Tibial nerve (tissue), 4 donors: ENCODE measurements around the gene FETUB.

Experiments used
- CTCF ChIP-seq, 5 experiments: fragments of 200-600 bp in 3 of 5; fragments of 450-650 bp in 2 of 5; sonication (generic) in 3 of 5; IDR thresholded peaks; one replicate each; pipeline ENCODE4 v1.5.1; 2016 to 2019; ENCODE audit warnings: antibody characterized with exemption in 5 of 5, mild to moderate bottlenecking in 3 of 5, moderate library complexity in 2 of 5
- EP300 ChIP-seq, 2 donors: sonication (generic); formaldehyde crosslinking; IDR thresholded peaks; one replicate each; pipeline ENCODE4 v1.6.1; 2017; ENCODE audit warnings: antibody characterized with exemption in 2 of 2, mild to moderate bottlenecking in 1 of 2
- POLR2A ChIP-seq, 2 donors: fragments of 450-650 bp; IDR thresholded peaks; one replicate each; pipeline ENCODE4 v1.6.1; 2017; ENCODE audit warnings: antibody characterized with exemption in 2 of 2, mild to moderate bottlenecking in 2 of 2, moderate library complexity in 2 of 2

GRCh38 chr3:186633481-186633880 lies 6.7 kb upstream of the FETUB start:
- TF ChIP-seq POLR2A (IDR thresholded peaks at IDR 0.05): no peak
- TF ChIP-seq CTCF (IDR thresholded peaks at IDR 0.05): no peak
- TF ChIP-seq EP300 (IDR thresholded peaks at IDR 0.05): no peak
